ENCODE data around the gene HPS3. TPM values are rescaled to one million over a fixed set of nuclear protein-coding genes. Genes with fewer than 3 reads are reported as not detected.
"Not testable (repeated sequence)": the region's sequence is repeated elsewhere in the genome, so short reads cannot be mapped to it uniquely, and the experiment has no call there.

Gene HPS3
- polyA plus RNA-seq, 1 experiment: 14.6 TPM

- Histone ChIP-seq H3K27me3 (ENCODE audit: control insufficient read depth, insufficient read depth, low read length) (no peaks in the 10 kb centered on the region), H3K4me3 (ENCODE audit: low read depth, low read length) (no peak overlapping the region), H3K36me3 (ENCODE audit: control insufficient read depth, insufficient read depth, low read length) (no peaks in the 10 kb centered on the region)
- no peak for TF ChIP-seq CTCF (IDR thresholded peaks at IDR 0.05; ENCODE audit: insufficient read depth, low read depth, low read length)
- POLR2A ChIA-PET: no interaction called here
- no peak for DNase-seq (ENCODE audit: low read depth)
- CTCF ChIA-PET: interaction anchor here (0.6 kb wide), 1 partner anchor 312 kb away, joined by 3 read pairs; no protein-coding TSS in a partner anchor
These were observed 51.7 kb downstream of the HPS3 start for GRCh38 chr3:149181182-149181581.

GRCh38 chr3:149186219-149186618 lies 56.8 kb downstream of the HPS3 start:
- H3K36me3 ChIP-seq (ENCODE audit: control insufficient read depth, insufficient read depth, low read length): no peaks in the 10 kb centered on the region
- ChIA-PET POLR2A (no interaction called here), CTCF (no interaction called here)
- no peaks in the 10 kb centered on the region for H3K27me3 ChIP-seq (ENCODE audit: control insufficient read depth, insufficient read depth, low read length)
- H3K4me3 ChIP-seq (ENCODE audit: low read depth, low read length): no peak overlapping the region
- DNase-seq (ENCODE audit: low read depth): no peak
- no peak for TF ChIP-seq CTCF (IDR thresholded peaks at IDR 0.05; ENCODE audit: insufficient read depth, low read depth, low read length)

- DNase-seq (ENCODE audit: low read depth): no peak
- CTCF ChIA-PET: no interaction called here
- no peak overlapping the region for H3K4me3 ChIP-seq (ENCODE audit: low read depth, low read length)
- no peaks in the 10 kb centered on the region for H3K27me3 ChIP-seq (ENCODE audit: control insufficient read depth, insufficient read depth, low read length)
- no peak for TF ChIP-seq CTCF (IDR thresholded peaks at IDR 0.05; ENCODE audit: insufficient read depth, low read depth, low read length)
- H3K36me3 ChIP-seq (ENCODE audit: control insufficient read depth, insufficient read depth, low read length): no peaks in the 10 kb centered on the region
- POLR2A ChIA-PET: no interaction called here
These were observed 57.3 kb downstream of the HPS3 start for GRCh38 chr3:149186721-149187120.

GRCh38 chr3:149188494-149188893 lies 59.1 kb downstream of the HPS3 start:
- Histone ChIP-seq H3K4me3 (ENCODE audit: low read depth, low read length) (no peak overlapping the region), H3K36me3 (ENCODE audit: control insufficient read depth, insufficient read depth, low read length) (no peaks in the 10 kb centered on the region), H3K27me3 (ENCODE audit: control insufficient read depth, insufficient read depth, low read length) (no peaks in the 10 kb centered on the region)
- POLR2A ChIA-PET: no interaction called here
- CTCF ChIA-PET: no interaction called here
- no peak for TF ChIP-seq CTCF (IDR thresholded peaks at IDR 0.05; ENCODE audit: insufficient read depth, low read depth, low read length)
- no peak for DNase-seq (ENCODE audit: low read depth)

- POLR2A ChIA-PET: no interaction called here
- H3K27me3 ChIP-seq (ENCODE audit: control insufficient read depth, insufficient read depth, low read length): no peaks in the 10 kb centered on the region
- no peak overlapping the region for H3K4me3 ChIP-seq (ENCODE audit: low read depth, low read length)
- H3K36me3 ChIP-seq (ENCODE audit: control insufficient read depth, insufficient read depth, low read length): no peaks in the 10 kb centered on the region
- no peak for TF ChIP-seq CTCF (IDR thresholded peaks at IDR 0.05; ENCODE audit: insufficient read depth, low read depth, low read length)
- DNase-seq (ENCODE audit: low read depth): no peak
- CTCF ChIA-PET: no interaction called here
These were observed 65.8 kb downstream of the HPS3 start for GRCh38 chr3:149195221-149195620.

GRCh38 chr3:149196805-149197592 lies 67.6 kb downstream of the HPS3 start:
- CTCF ChIA-PET; H3K36me3 ChIP-seq (ENCODE audit: control insufficient read depth, insufficient read depth, low read length); H3K4me3 ChIP-seq (ENCODE audit: low read depth, low read length); DNase-seq (ENCODE audit: low read depth); POLR2A ChIA-PET; H3K27me3 ChIP-seq (ENCODE audit: control insufficient read depth, insufficient read depth, low read length): not testable (repeated sequence)

Measured in BJ (cell line).